HFF-Myc (cell line): ENCODE results near the gene SPRY1.

Experiments used
- DNase-seq: peaks from one replicate; pipeline ENCODE4 v3.0.0-alpha.2; 2011; ENCODE audit warnings: low read depth; ENCODE audit errors: extremely low read depth
- H3K4me3 ChIP-seq: replicated peaks from 2 replicates; pipeline ENCODE4 v1.5.1; 2011; ENCODE audit warnings: low read depth, mild to moderate bottlenecking, control low read depth, low read length
- TF ChIP-seq, protein P1 (sequence below): IDR thresholded peaks from 2 replicates; pipeline ENCODE4 v1.5.1; 2012; ENCODE audit warnings: mild to moderate bottlenecking, low read depth, low read length, control low read depth; ENCODE audit errors: missing control alignments

The SPRY1 gene

DNA sequence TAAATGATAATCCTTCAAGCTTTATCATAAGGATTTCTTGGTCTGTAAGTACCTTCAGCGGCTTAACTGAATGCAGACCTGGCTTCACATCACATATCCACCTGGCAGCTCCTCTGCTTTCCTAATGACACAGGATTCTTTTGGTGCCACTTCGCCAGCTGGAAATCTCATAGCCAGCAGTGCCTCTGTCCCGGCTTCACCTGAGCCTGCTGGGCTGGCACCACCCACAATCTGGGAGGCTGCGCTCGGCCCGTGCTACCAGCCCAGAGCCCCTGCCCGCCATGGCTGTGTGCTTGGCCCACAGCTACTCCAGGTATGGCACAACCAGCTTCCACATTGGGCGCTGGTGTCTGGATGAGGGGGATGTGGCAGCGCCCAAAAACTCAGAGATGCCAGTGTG, 37.4 kb downstream of the SPRY1 start:
- no peak overlapping the region for H3K4me3 ChIP-seq
- TF ChIP-seq, protein P1, sequence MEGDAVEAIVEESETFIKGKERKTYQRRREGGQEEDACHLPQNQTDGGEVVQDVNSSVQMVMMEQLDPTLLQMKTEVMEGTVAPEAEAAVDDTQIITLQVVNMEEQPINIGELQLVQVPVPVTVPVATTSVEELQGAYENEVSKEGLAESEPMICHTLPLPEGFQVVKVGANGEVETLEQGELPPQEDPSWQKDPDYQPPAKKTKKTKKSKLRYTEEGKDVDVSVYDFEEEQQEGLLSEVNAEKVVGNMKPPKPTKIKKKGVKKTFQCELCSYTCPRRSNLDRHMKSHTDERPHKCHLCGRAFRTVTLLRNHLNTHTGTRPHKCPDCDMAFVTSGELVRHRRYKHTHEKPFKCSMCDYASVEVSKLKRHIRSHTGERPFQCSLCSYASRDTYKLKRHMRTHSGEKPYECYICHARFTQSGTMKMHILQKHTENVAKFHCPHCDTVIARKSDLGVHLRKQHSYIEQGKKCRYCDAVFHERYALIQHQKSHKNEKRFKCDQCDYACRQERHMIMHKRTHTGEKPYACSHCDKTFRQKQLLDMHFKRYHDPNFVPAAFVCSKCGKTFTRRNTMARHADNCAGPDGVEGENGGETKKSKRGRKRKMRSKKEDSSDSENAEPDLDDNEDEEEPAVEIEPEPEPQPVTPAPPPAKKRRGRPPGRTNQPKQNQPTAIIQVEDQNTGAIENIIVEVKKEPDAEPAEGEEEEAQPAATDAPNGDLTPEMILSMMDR: no peak
- no peak for DNase-seq

DNA sequence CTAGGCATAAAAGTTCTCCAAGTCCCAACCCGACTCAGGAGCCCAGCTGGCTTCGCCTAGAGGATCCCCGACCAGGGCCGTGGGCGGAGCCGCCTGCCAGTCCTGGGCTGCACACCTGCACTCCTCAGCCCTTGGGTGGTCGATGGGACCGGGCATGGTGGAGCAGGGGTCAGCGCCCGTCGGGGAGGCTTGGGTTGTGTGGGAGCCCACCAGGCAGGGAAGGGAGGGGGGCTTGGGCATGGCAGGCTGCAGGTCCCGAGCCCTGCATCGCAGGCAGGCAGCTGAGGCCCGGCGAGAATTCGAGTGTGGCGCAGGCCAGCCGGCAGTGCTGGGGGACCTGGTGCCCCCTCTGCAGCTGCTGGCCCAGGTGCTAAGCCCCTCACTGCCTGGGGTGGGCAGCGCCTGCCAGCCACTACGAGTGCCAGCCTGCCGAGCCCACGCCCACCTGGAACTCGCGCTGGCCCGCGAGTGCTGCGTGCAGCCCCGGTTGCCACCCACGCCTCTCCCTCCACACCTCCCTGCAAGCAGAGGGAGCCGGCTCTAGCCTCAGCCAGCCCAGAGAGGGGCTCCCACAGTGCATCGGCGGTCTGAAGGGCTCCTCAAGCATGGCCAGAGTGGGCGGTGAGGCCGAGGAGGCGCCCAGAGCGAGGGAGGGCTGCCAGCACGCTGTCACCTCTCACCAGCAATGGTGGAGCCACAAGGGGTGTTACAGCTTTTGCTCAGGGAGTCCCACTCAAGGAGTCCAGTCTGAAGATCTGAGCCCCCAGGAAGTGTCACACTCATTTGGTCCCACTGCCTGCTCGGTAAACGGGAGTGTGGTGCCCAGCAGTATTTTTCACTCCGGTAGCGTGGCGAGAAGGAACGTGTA, 38.9 kb downstream of the SPRY1 start:
- no peak overlapping the region for H3K4me3 ChIP-seq
- no peak for DNase-seq
- TF ChIP-seq, protein P1: no peak

DNA sequence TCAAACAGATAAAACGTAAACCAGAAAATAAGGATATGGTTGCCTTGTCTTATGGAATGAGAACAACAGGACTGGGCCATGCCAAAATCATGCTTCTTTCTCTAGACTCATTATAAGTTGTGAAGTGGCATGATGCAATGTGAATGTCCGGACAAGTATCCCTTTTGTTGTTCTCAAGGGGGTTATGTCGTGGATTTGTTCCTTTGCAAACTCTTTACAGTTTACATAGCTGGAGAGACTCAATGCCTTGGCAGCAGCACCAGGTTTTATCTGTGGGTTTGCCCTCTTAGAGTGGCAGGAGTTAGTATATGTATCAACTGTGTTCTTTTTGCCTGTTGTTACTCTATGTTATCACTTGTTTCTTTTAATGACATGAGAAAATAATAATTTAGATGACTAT, 41.4 kb downstream of the SPRY1 start:
- no peak overlapping the region for H3K4me3 ChIP-seq
- no peak for DNase-seq
- TF ChIP-seq, protein P1: no peak

DNA sequence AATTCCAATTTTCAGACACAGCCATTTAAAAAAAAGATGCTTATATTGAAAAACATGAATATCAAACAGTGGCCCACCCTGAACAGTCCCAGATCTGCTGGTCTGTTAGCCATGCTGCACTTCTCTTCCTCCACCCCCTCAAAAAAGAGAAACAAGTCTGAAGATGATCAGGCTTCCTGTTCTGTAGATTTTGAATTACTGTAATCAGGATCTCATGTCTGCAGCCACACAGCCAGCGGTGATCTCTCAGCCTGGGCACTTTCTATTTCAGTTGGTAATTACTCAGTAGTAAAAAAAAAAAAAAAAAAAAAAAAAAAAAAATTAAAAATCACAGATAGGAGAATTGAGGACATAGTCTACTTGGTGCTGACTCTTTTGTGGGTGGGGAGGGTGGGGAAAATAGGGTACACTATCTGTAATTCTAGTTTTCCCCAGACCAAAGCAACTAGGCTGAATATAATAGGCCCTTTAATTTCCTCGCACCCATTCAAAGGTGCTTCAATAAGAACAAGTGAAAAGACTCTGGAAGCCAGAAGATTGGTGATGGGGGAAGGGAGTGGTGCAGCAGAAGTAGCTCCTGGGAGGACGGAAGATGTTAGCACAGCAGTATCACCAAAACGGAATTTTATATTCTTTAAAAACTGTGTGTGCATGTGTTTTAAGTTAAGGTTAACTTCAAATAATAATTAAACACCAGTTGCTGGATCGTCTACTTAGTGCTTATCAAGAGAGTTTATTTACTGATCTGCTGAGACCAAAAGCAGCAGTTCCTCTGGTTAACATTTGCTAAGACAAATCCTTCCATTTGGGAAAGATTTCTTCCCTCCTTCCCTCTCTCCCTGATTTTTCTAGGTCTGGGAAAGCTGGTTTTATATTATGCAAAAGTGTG, 47.0 kb downstream of the SPRY1 start:
- peak; percentile 16 for DNase-seq
- no peak overlapping the region for H3K4me3 ChIP-seq
- TF ChIP-seq, protein P1: no peak

DNA sequence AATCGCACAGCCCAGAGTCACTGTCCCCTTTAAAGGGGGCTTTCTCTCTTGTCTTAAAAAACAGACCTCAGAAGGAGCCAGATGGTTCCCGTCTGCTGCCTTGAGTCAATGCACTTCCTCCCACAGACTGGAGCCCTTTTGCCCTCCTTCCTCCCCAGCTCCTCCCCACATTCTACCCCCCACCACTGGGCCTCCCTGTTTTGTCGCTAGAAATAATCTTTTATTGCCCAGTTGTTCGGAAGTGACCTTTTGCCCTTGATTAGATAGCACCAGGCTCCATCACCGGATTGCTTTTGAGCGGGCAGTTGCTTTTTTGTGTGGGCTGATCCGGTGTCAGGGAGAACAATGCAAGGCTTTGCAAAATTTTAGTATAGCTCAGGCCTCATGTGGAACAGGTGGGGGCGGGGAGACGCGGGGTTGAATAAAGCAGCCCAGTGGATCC, 47.7 kb downstream of the SPRY1 start:
- DNase-seq: peak; percentile 53

DNA sequence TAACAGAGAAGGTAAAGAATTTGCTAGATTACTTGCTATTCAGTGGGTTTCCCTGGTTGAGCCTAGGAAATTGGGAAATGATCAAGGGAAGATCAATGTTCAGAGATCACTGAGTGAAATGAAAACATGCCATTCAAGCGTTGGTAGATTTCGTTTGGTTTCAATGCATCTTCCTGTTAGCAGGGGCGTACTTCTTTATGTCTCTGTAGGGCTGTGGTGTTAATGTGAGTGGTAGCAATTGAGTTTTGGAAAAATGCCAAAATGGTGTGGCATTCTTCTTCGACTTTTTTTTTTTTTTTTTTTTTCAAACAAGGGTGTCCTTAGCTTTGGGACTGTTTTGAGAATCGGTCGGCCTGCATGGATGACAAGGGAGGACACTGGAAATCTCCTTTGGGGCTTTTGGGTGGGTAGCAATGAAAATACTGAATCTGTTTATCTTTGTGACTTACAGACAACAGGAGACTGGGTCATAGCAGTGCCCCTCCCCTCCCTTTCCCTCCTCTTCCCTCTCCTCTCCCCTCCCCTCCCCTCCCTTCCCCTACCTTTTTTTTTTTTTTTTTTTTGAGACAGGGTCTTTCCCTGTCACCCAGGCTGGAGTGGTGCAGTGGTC, 50.4 kb downstream of the SPRY1 start:
- no peak overlapping the region for H3K4me3 ChIP-seq
- DNase-seq: no peak
- TF ChIP-seq, protein P1: no peak

More for the DNA sequence above, 47.7 kb downstream of the SPRY1 start:
- H3K4me3 ChIP-seq: no peak overlapping the region
- TF ChIP-seq, protein P1: no peak
